H1 (cell line): ENCODE data around the gene INO80. TPM values are rescaled to one million over a fixed set of nuclear protein-coding genes. Genes with fewer than 3 reads are reported as not detected.
A peak's percentile ranks its signal among the peaks of the same experiment; 100 is the strongest.

ENCODE experiments used
- CTCF ChIA-PET: fragments of 300-600 bp; sonication (Branson Sonifier 250); formaldehyde crosslinking; loops from one replicate; lab custom pipeline; 2021; ENCODE audit not compliant: partially characterized antibody; lab: Charles Lee
- POLR2A ChIA-PET: fragments of 300-600 bp; sonication (Branson Sonifier 250); formaldehyde crosslinking; loops from one replicate; lab custom pipeline; 2021; ENCODE audit warnings: inconsistent platforms; ENCODE audit not compliant: partially characterized antibody; lab: Charles Lee
- DNase-seq, 2 experiments: peaks; one replicate each; pipeline versions ENCODE4 v3.0.0 to v3.0.0-alpha.2; 2010 to 2022; ENCODE audit warnings: low spot score in 2 of 2, low read depth in 1 of 2, mixed read lengths in 1 of 2
- FAIRE-seq: peaks from 2 replicates; lab custom pipeline; 2011; peaks lifted over from hg19 to GRCh38; lab: Jason Lieb, UNC
- H2AFZ ChIP-seq: 2 replicates; pipeline ENCODE4 v1.8.1; 2012; ENCODE audit warnings: low read length, inconsistent platforms
- H2AK5ac ChIP-seq: 2 replicates; pipeline ENCODE4 v1.6.1; 2013; ENCODE audit warnings: low read depth, low read length
- H2BK120ac ChIP-seq: replicated peaks from 2 replicates; pipeline ENCODE3; 2013; ENCODE audit warnings: low read depth, low read length, inconsistent platforms
- H2BK12ac ChIP-seq: 2 replicates; pipeline ENCODE4 v1.6.1; 2013; ENCODE audit warnings: low read depth, low read length
- H2BK15ac ChIP-seq: 2 replicates; pipeline ENCODE4 v1.6.1; 2013; ENCODE audit warnings: low read length
- H2BK20ac ChIP-seq: 2 replicates; pipeline ENCODE4 v1.6.1; 2013; ENCODE audit warnings: low read length
- H2BK5ac ChIP-seq: 2 replicates; pipeline ENCODE4 v1.6.1; 2013; ENCODE audit warnings: low read depth, low read length
- H3K14ac ChIP-seq: 2 replicates; pipeline ENCODE4 v1.6.1; 2013; ENCODE audit warnings: inconsistent platforms; ENCODE audit not compliant: insufficient read length
- H3K18ac ChIP-seq: 2 replicates; pipeline ENCODE4 v1.6.1; 2013; ENCODE audit warnings: low read length; ENCODE audit errors: extremely low read depth
- H3K23ac ChIP-seq: 2 replicates; pipeline ENCODE4 v1.6.1; 2013; ENCODE audit warnings: inconsistent platforms; ENCODE audit not compliant: insufficient read length
- H3K23me2 ChIP-seq: 2 replicates; pipeline ENCODE4 v1.6.1; 2013; ENCODE audit warnings: low read depth, low read length
- H3K27ac ChIP-seq: 2 replicates; pipeline ENCODE4 v1.6.1; 2011; ENCODE audit warnings: low read depth, low read length, inconsistent platforms
- H3K27me3 ChIP-seq, 4 experiments: replicated peaks in 1 of 4; 1 replicate in 1 of 4; 2 replicates in 3 of 4; pipeline versions ENCODE4 v1.6.1 to v1.8.1; 2011 to 2013; ENCODE audit warnings: low read length in 3 of 4, mild to moderate bottlenecking in 3 of 4, inconsistent platforms in 2 of 4, mixed read lengths in 2 of 4, moderate library complexity in 1 of 4; ENCODE audit not compliant: control insufficient read depth in 3 of 4, insufficient read depth in 3 of 4; ENCODE audit errors: extremely low read depth in 1 of 4
- H3K36me3 ChIP-seq, 4 experiments: 2 replicates each; pipeline versions ENCODE4 v1.6.1 to v1.8.1; 2011 to 2013; ENCODE audit warnings: mild to moderate bottlenecking in 4 of 4, low read length in 3 of 4, moderate library complexity in 2 of 4, control low read depth in 1 of 4, inconsistent platforms in 1 of 4; ENCODE audit not compliant: insufficient read depth in 4 of 4, control insufficient read depth in 2 of 4
- H3K4ac ChIP-seq: replicated peaks from 2 replicates; pipeline ENCODE3; 2013; ENCODE audit warnings: low read length, low read depth, mixed read lengths, inconsistent platforms; ENCODE audit not compliant: insufficient read length
- H3K4me1 ChIP-seq, 4 experiments: replicated peaks in 1 of 4; 1 replicate in 1 of 4; 2 replicates in 3 of 4; pipeline versions ENCODE4 v1.6.1 to v1.8.1; 2011 to 2013; ENCODE audit warnings: low read length in 3 of 4, inconsistent platforms in 2 of 4, mixed read lengths in 1 of 4; ENCODE audit not compliant: insufficient read depth in 4 of 4, control insufficient read depth in 3 of 4
- H3K4me2 ChIP-seq, 2 experiments: 2 replicates each; pipeline versions ENCODE4 v1.6.1 to v1.8.1; 2011 to 2013; ENCODE audit warnings: low read depth in 2 of 2, low read length in 2 of 2, control low read depth in 1 of 2, inconsistent platforms in 1 of 2, mild to moderate bottlenecking in 1 of 2; ENCODE audit not compliant: insufficient read depth in 1 of 2
- H3K4me3 ChIP-seq, 4 experiments: fragments of 200-600, 300-600 bp in 1 of 4; sonication (generic), shearing (Covaris generic), sonication (Bioruptor Twin) in 1 of 4; 2 replicates each; pipeline versions ENCODE4 v1.5.1 to v1.8.1; 2011 to 2016; ENCODE audit warnings: low read length in 4 of 4, low read depth in 3 of 4, control low read depth in 2 of 4, inconsistent platforms in 2 of 4, mild to moderate bottlenecking in 2 of 4, mixed read lengths in 1 of 4, moderate library complexity in 1 of 4; ENCODE audit not compliant: insufficient read depth in 2 of 4; ENCODE audit errors: extremely low read depth in 1 of 4
- H3K56ac ChIP-seq: replicated peaks from 2 replicates; pipeline ENCODE3; 2013; ENCODE audit warnings: low read depth, mild to moderate bottlenecking, mixed read lengths, low read length, inconsistent platforms; ENCODE audit not compliant: insufficient read length
- H3K79me1 ChIP-seq: 2 replicates; pipeline ENCODE4 v1.6.1; 2013; ENCODE audit warnings: low read depth, low read length, control low read depth
- H3K79me2 ChIP-seq, 2 experiments: 2 replicates each; pipeline versions ENCODE4 v1.6.1 to v1.8.1; 2012 to 2013; ENCODE audit warnings: low read length in 2 of 2, mild to moderate bottlenecking in 2 of 2, inconsistent platforms in 1 of 2; ENCODE audit not compliant: insufficient read depth in 2 of 2, control insufficient read depth in 1 of 2
- H3K9ac ChIP-seq, 4 experiments: replicated peaks in 1 of 4; 1 replicate in 1 of 4; 2 replicates in 3 of 4; pipeline versions ENCODE4 v1.6.1 to v1.8.1; 2011 to 2013; ENCODE audit warnings: low read depth in 3 of 4, low read length in 3 of 4, control low read depth in 2 of 4, mild to moderate bottlenecking in 2 of 4, moderate library complexity in 2 of 4, inconsistent platforms in 1 of 4; ENCODE audit errors: extremely low read depth in 1 of 4
- H3K9me3 ChIP-seq, 2 experiments: 2 replicates each; pipeline versions ENCODE4 v1.6.1 to v1.8.1; 2012 to 2013; ENCODE audit warnings: mild to moderate bottlenecking in 2 of 2, moderate library complexity in 2 of 2, control low read depth in 1 of 2, inconsistent platforms in 1 of 2, low read depth in 1 of 2, low read length in 1 of 2, mixed read lengths in 1 of 2; ENCODE audit not compliant: insufficient read depth in 2 of 2
- H4K20me1 ChIP-seq, 2 experiments: replicated peaks in 1 of 2; 2 replicates each; pipeline versions ENCODE3 to v1.8.1; 2011 to 2013; ENCODE audit warnings: inconsistent platforms in 2 of 2, low read length in 2 of 2, mild to moderate bottlenecking in 1 of 2; ENCODE audit not compliant: insufficient read depth in 2 of 2, control insufficient read depth in 1 of 2
- H4K5ac ChIP-seq: 2 replicates; pipeline ENCODE4 v1.6.1; 2013; ENCODE audit warnings: low read length, low read depth, mixed read lengths, inconsistent platforms; ENCODE audit not compliant: insufficient read length
- H4K8ac ChIP-seq: 2 replicates; pipeline ENCODE4 v1.8.0; 2013; ENCODE audit warnings: mild to moderate bottlenecking, moderate library complexity, low read length, inconsistent platforms; ENCODE audit not compliant: insufficient read depth; ENCODE audit errors: extremely low read depth
- H4K91ac ChIP-seq: replicated peaks from 2 replicates; pipeline ENCODE3; 2013; ENCODE audit warnings: low read length, mixed read lengths, inconsistent platforms; ENCODE audit not compliant: insufficient read length
- SIX5 ChIP-seq: IDR thresholded peaks from 2 replicates; pipeline ENCODE4 v1.6.1; 2011; ENCODE audit warnings: mild to moderate bottlenecking, low read depth, low read length
- WGBS, 2 experiments: shearing (Covaris generic) in 1 of 2; methylation state at CpG; one replicate each; pipeline versions ENCODE4 v1.1.6 to v1.1.7; 2013 to 2015; ENCODE audit warnings: low lambda C conversion rate in 2 of 2, mixed read lengths in 2 of 2, inconsistent platforms in 1 of 2, low coverage in 1 of 2, missing lambda C conversion rate in 1 of 2; ENCODE audit not compliant: insufficient replicate concordance in 2 of 2, insufficient coverage in 1 of 2, insufficient read length in 1 of 2; ENCODE audit errors: extremely low coverage in 1 of 2, missing lambda C conversion rate in 1 of 2; 5-methylcytosine and 5-hydroxymethylcytosine counted together
- polyA plus RNA-seq, 7 experiments: library from polyadenylated mRNA; depleted of rRNA in 3 of 7; stranded (reverse) in 5 of 7; unstranded in 2 of 7; fragments of >200 nt in 5 of 7; fragments of 200-250 nt in 2 of 7; gene quantifications; 1 replicate in 5 of 7; 2 replicates in 1 of 7; 4 replicates in 1 of 7; pipeline versions ENCODE4 v1.2.1 to v1.2.3, GENCODE V29; 2011 to 2013; ENCODE audit warnings: missing spikeins in 2 of 7, mixed read lengths in 2 of 7
- total RNA-seq: library from RNA; stranded (reverse); fragmentation: NEBNext Ultra II Directional; extraction: Animal tissue kit (Norgen Biotek cat#: 25700); gene quantifications from 2 replicates; pipeline ENCODE4 v1.2.1, GENCODE V29; 2021

INO80 gene
- total and polyA plus RNA-seq, 2 of the 8 experiments (the other 6 are each of a cell fraction or from before 2014, with no cell fraction given), result 4.3 to 24.5 TPM

DNA sequence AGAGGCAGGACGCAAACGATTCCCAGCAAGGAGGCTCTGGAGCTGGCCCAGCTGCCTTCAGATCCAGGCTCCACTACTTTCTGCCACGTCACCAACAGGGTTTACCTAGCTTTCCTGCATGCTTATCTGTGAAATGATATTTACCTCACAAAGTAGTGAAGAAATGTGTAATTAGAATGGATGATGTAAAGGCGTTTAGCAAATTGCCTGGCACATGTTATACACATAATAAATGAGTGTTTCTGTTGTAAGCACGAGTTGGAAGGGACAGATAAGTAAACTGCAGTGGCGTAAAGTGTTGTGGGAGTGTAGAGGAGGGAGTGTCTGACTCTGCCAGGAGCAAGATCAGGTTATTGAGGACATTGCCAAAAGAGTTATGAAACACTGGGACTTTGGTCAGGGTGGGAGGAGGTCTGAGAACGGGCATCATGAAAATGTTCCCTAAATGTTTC is 166.3 kb downstream of the INO80 start:
- FAIRE-seq (no peak), DNase-seq (no peak)
- Histone ChIP-seq H2BK120ac (no peak overlapping the region), H4K91ac (no peak overlapping the region), H3K18ac (no peak overlapping the region), H3K56ac (no peak overlapping the region), H2BK5ac (no peak overlapping the region), H3K79me1 (no peaks in the 10 kb centered on the region), H3K27ac (no peak overlapping the region), H3K4ac (no peak overlapping the region), H3K23me2 (peaks cover 10% of the 10 kb centered on the region), H4K20me1 (no peaks in the 10 kb centered on the region), H3K79me2 (peaks cover 0 to 9% of the 10 kb centered on the region in 2 experiments; a peak in 2 of 4 replicates), H2AFZ (no peak overlapping the region), H3K14ac (no peak overlapping the region), H3K9ac (no peak overlapping the region), H3K4me1 (peaks cover 2 to 20% (median 7%) of the 10 kb centered on the region in 4 experiments), H3K23ac (no peak overlapping the region), H2AK5ac (0 out of 2 replicates have a peak overlapping the region, but pooled peaks have one; percentile 24), H3K36me3 (peaks cover 0 to 8% (median 0%) of the 10 kb centered on the region in 4 experiments; a peak in 3 of 8 replicates), H2BK20ac (0 out of 2 replicates have a peak overlapping the region, but pooled peaks have one; percentile 8), H2BK15ac (no peak overlapping the region), H3K9me3 (no peaks in the 10 kb centered on the region), H3K27me3 (no peaks in the 10 kb centered on the region), H3K4me3 (no peak overlapping the region), H3K4me2 (no peak overlapping the region), H4K8ac (no peak overlapping the region), H4K5ac (no peak overlapping the region), H2BK12ac (peak overlapping the region; percentile 12; the same call in 1 of the 2 replicates)
- CTCF ChIA-PET, result interaction anchor here (0.7 to 33.1 kb wide), 7 partner anchors 9 to 259 kb away, joined by 3 to 590 read pairs (median 7); partner anchors contain the start of gene DLL4
- POLR2A ChIA-PET, result interaction anchor here (1.1 to 43.8 kb wide), 4 partner anchors 2 to 166 kb away, joined by 3 to 1505 read pairs (median 755); partner anchors contain the start of genes CHAC1, DLL4 and INO80
- WGBS, 2 experiments, result 69% methylated on average over 7 of the region's 7 CpGs; no CpG with 5 or more reads in 1 of the 2 experiments
- no peak for TF ChIP-seq SIX5
- TF ChIP-seq, all 59 proteins: peak for 0
